Stimulated activated CD8-positive, alpha-beta memory T cell treated with anti-CD3 and anti-CD28 coated beads, Interleukin-7, amount 100 ng/mL, for 48 hours (primary cell): ENCODE data around the gene FADD.
"Not testable (repeated sequence)": the region's sequence is repeated elsewhere in the genome, so short reads cannot be mapped to it uniquely, and the experiment has no call there.

Source experiments
- DNase-seq, 2 donors: peaks; one replicate each; pipeline ENCODE4 v3.0.0-alpha.2; 2020; ENCODE audit warnings: low read depth in 1 of 2; ENCODE audit errors: extremely low read depth in 1 of 2

Gene FADD

GRCh38 chr11:70180906-70181305 is 22.2 kb upstream of the FADD start:
- no peak for DNase-seq

DNA sequence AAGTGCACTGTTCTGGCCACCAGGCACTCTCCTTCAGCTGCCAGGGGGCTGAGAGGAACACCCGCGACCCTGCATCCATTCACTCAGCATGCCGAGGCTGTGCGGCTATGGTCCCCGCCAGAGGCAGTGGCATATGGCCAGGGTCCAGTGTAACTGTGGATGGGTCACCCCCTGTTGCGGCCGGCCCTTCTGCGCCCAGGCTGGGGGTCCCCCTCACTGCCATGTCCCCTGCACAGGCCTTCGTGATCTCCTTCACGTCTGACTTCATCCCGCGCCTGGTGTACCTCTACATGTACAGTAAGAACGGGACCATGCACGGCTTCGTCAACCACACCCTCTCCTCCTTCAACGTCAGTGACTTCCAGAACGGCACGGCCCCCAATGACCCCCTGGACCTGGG is 20.8 kb upstream of the FADD start:
- DNase-seq: no peak

DNA sequence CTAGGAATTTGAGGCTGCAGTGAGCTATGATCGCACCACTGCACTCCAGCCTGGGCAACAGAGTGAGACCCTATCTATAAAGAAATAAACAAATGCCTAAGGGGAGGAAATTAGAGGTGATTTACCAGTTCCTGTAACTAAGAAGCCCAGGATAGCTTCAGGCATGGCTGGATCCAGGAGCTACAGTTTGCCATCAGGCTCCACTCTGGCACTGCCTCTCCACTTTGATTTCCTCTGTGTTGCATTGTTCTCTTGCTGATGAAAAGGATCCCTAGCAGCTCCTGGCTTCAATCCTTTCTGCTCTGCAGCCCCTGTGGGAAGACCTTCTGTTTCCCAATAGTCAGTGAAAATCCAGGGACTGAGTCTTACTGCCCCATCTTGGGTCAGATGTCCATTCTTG is 20.1 kb upstream of the FADD start:
- no peak for DNase-seq

- no peak for DNase-seq
These were observed 19.5 kb upstream of the FADD start for GRCh38 chr11:70183483-70184176.

DNA sequence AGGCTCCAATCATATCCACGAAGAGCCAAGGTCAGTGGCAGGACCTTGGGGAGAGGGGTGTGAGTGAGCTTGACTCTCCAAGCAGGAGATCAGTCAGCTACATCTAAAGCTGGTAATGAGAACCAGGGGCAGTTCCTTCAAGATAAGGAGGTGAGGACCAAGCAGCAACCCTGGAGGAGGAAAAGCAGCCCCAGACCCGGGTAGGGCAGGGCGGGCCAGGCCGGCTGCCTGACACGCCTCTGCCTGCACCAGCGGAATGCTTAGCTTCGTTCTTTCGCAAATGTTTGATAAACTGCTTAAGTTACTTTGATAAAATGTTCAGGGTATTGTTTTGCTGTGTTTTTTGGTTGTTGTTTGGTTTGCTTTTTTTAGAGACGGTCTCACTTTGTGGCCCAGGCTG is 18.7 kb upstream of the FADD start:
- no peak for DNase-seq

GRCh38 chr11:70185348-70186055 is 17.6 kb upstream of the FADD start:
- DNase-seq: no peak

- DNase-seq: no peak
These were observed 16.7 kb upstream of the FADD start for GRCh38 chr11:70186420-70186819.

DNA sequence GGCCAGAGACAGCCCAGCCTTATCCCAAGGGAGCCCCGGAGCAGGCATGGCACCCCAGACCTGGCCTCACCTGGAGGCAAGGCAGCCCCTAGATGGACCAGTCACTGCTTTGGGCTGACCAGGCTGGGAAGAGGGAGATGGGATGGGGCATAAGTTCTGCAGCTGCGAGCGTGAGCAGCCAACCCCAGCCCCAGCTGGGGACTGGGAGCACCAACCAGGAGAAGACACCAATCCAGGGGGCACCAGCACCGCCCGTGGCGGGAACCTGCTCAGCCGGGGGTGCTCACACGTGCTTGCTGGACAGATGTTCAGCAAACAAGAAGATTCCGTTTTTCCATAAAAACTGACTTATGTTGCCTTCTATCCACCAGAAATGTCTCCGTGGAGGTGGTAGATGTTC is 16.2 kb upstream of the FADD start:
- no peak for DNase-seq

DNA sequence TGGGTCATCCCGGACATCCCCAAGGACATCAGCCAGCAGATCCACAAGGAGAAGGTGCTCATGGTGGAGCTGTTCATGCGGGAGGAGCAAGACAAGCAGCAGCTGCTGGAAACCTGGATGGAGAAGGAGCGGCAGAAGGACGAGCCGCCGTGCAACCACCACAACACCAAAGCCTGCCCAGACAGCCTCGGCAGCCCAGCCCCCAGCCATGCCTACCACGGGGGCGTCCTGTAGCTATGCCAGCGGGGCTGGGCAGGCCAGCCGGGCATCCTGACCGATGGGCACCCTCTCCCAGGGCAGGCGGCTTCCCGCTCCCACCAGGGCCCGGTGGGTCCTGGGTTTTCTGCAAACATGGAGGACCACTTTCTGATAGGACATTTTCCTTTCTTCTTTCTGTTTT is 15.3 kb upstream of the FADD start:
- no peak for DNase-seq

DNA sequence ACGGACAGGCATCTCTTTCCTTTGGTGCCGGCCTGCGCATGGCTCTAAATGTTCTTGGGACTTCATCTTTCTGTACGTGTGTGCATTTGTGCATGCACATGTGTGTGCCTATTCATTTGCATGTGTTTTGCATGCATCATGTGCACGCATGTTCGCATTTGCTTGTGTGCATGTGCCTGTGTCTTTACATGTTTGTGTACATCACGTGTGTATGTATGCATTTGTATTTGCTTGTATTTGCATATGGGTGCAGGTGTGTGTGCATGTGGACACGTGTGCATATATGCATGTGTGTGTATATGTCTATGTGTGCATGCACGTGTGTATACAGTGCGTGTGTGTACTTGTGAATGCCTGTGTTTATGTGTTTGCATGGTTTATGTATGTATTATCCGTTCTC is 13.5 kb upstream of the FADD start:
- DNase-seq: no peak

DNA sequence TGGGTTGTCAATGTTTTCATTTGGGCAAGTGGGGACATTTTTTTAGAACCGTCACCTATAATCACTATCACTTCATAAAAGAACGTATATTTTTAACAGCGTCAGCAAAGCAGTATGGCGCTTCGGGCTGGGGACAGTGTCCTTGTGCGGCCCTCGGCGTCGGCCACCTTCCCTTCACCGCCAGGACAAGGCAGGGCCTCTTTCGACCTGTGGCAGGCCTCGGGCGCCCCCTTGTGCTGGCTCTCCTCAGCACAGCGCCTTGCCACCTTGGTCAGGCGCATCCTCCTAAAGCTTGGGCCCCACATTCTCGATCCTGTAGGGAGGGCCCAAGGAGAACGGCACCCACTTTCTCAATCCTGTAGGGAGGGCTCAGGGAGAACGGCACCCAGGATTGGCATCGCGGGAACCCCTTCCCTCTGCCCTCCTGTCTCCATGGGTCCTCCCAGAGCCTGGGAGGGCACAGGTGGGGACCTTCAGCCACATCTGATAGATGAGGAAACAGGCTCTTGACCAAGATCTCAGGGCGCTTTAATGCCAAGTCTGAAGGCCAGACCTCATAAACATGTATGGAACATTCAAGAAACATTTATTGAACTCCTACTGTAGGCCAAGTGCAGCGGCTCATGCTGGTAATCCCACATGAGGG is 11.5 kb upstream of the FADD start:
- peak; percentile 15 to 32 for DNase-seq

GRCh38 chr11:70192666-70193410 is 10.3 kb upstream of the FADD start:
- DNase-seq: no peak

DNA sequence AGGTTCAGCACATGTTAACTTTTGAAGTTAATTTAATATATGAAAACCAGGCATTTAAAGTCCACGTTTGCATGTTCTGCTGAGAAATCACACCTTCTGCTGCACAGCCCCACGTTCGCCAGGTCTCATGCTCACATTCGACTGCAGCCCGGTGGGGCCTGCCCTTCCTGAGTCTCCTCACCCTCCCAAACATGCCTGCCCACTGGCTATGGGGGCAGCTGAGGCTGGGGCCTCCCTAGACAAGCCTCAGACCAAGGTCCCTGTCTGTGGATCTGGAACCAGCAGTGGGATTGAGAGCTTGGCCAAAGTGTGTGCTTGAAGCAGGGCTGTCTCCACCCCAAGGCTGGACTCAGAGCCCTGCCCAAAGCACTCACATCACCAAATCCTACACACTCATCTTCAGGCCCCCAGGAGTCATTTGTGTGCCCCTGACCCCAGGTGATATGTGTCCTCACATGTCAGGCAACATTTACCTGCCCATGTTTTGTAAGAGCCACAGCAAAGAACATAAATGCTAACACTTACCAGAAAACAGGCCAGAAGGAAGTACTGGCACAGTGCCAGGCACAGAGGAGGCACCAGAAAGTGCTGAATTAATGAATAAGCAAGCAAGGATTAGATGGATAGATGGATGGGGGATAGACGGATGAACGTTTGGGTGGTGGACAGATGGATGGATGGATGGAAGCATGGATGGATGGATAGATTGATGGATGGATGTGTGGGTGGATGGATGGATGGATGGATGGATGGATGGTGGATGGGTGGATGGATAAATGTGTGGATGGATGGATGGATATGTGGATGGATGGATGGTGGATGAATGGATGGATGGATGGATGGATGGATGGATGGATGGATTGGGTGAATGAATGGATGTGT is 9.4 kb upstream of the FADD start:
- no peak for DNase-seq

- DNase-seq: no peak
These were observed 8.0 kb upstream of the FADD start for GRCh38 chr11:70194792-70195791.

DNA sequence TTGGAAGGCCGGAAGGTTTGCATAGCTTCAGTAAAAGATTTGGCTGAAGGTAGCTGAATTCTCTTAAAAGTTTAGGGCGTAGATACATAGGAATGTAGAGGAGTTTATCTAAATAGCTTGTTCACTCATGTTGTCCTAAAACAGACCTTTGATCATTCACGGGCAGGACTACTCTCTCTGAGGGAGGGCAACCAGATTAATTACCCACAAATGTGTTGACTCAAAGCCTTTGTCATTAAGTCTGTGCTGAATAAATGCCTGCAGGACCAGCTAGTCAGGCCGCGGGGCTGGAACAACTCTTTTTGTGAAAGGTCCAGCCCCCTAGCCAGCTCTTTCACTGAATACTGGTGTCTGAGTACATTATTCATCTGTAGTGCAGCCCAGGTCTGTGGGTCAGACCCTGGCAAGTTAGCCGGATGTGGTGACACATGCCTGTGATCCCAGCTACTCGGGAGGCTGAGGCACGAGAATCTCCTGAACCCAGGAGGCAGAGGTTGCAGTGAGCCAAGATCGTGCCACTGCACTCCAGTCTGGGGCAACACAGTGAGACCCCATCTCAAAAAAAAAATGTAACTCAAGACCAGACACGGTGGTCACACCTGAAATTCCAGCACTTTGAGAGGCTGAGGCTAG is 2.8 kb upstream of the FADD start:
- no peak for DNase-seq

GRCh38 chr11:70201047-70201446 is 2.0 kb upstream of the FADD start:
- not testable (repeated sequence) for DNase-seq

- DNase-seq: no peak
These were observed 924 bp upstream of the FADD start for GRCh38 chr11:70201882-70202861.
